CD4-positive, alpha-beta T cell (primary cell): Measurements from ENCODE around the gene TOMT. TPM values are rescaled to one million over a fixed set of nuclear protein-coding genes. Genes with fewer than 3 reads are reported as not detected.
"Not testable (repeated sequence)": the region's sequence is repeated elsewhere in the genome, so short reads cannot be mapped to it uniquely, and the experiment has no call there.

Experiments used
- ATAC-seq: fragments of 200-7000 bp; cut with Tn5 transposase; one replicate; pipeline ENCODE4 v1.10.0; 2022; ENCODE audit warnings: mild to moderate bottlenecking; ENCODE audit not compliant: poor library complexity
- CTCF ChIA-PET: fragments of 350-600 bp; sonication (Branson Sonifier 250); formaldehyde crosslinking; loops from one replicate; lab custom pipeline; 2021; ENCODE audit warnings: antibody characterized with exemption, inconsistent platforms; lab: Charles Lee
- POLR2A ChIA-PET: fragments of 350-600 bp; sonication (Branson Sonifier 250); formaldehyde crosslinking; loops from one replicate; lab custom pipeline; 2021; ENCODE audit warnings: antibody characterized with exemption, inconsistent platforms; lab: Charles Lee
- DNase-seq, 14 experiments: peaks; one replicate each; pipeline ENCODE4 v3.0.0-alpha.2; 2013 to 2020; ENCODE audit warnings: mixed read lengths in 2 of 14
- H3K27ac ChIP-seq, 2 donors: one replicate each; pipeline versions ENCODE4 v1.5.1 to v1.7.0; 2013; ENCODE audit warnings: low read length in 2 of 2, low read depth in 1 of 2, mild to moderate bottlenecking in 1 of 2
- H3K27me3 ChIP-seq, 2 experiments: 1 replicate in 1 of 2; 2 replicates in 1 of 2; pipeline versions ENCODE4 v1.6.1 to v1.7.0; 2013; ENCODE audit warnings: low read length in 2 of 2, control low read depth in 1 of 2, mild to moderate bottlenecking in 1 of 2, moderate library complexity in 1 of 2; ENCODE audit not compliant: insufficient read depth in 2 of 2, control insufficient read depth in 1 of 2
- H3K36me3 ChIP-seq: one replicate; pipeline ENCODE4 v1.6.1; 2013; ENCODE audit warnings: low read length, control low read depth; ENCODE audit not compliant: insufficient read depth
- H3K4me1 ChIP-seq: one replicate; pipeline ENCODE4 v1.6.1; 2013; ENCODE audit warnings: low read length, control low read depth; ENCODE audit not compliant: insufficient read depth
- H3K4me3 ChIP-seq: one replicate; pipeline ENCODE4 v1.5.1; 2013; ENCODE audit warnings: mild to moderate bottlenecking, low read length, moderate library complexity
- H3K9me3 ChIP-seq, 2 experiments: 1 replicate in 1 of 2; 2 replicates in 1 of 2; pipeline versions ENCODE4 v1.6.1 to v1.7.0; 2013; ENCODE audit warnings: low read length in 2 of 2, mild to moderate bottlenecking in 2 of 2, control low read depth in 1 of 2, moderate library complexity in 1 of 2; ENCODE audit not compliant: control insufficient read depth in 1 of 2, insufficient read depth in 1 of 2
- H3K27ac Mint-ChIP-seq: one replicate; pipeline ENCODE4 v1.8.0; 2020; ENCODE audit warnings: mixed read lengths
- H3K27me3 Mint-ChIP-seq: one replicate; pipeline ENCODE4 v1.8.0; 2021; ENCODE audit warnings: mixed read lengths
- H3K36me3 Mint-ChIP-seq: one replicate; pipeline ENCODE4 v1.8.0; 2021; ENCODE audit warnings: low read depth, mixed read lengths
- H3K4me1 Mint-ChIP-seq: one replicate; pipeline ENCODE4 v1.8.0; 2021; ENCODE audit warnings: low read depth, mixed read lengths
- H3K4me3 Mint-ChIP-seq: one replicate; pipeline ENCODE4 v1.8.0; 2020; ENCODE audit warnings: mild to moderate bottlenecking, mixed read lengths
- H3K9me3 Mint-ChIP-seq: one replicate; pipeline ENCODE4 v1.8.0; 2020; ENCODE audit warnings: mixed read lengths
- CTCF ChIP-seq: fragments of 200-600 bp; IDR thresholded peaks from one replicate; pipeline ENCODE4 v1.8.0; 2022; ENCODE audit warnings: antibody characterized with exemption, mild to moderate bottlenecking
- intact Hi-C, 2 experiments: fragments of 100-400 bp; cut with DNase I in 1 of 2; cut with micrococcal nuclease in 1 of 2; formaldehyde crosslinking; loops; one replicate each; pipeline versions ENCODE4 v1.15.1 to v1.9.0; 2023 to 2025; cut with DNase I, micrococcal nuclease
- total RNA-seq, 174 experiments: library from RNA in 2 of 174; stranded (reverse) in 2 of 174; gene quantifications; one replicate each; pipeline ENCODE4 v1.2.3 and lab custom pipeline; 2021 to 2026

Gene TOMT
- total RNA-seq, 2 experiments from 2014 or later: not detected

DNA sequence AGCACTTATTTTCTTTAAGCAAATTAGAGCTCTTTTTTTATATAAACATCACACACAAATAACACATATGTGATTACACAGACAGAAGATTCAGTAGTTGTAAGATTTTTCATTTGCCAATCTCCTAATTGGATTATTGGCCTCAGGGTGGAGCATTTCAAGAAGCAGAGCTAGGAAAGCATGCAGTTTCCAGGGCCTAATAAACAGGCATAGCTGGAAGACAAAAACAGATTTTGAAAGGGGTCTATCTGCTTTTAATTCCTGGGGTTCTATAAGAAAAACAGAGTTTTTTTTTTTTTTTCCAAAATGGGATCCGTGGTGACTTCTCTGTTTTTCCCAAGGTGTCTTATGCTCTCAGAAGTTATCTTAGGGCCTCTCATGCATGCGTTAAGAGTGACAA, 22.2 kb downstream of the TOMT start:
- no peak overlapping the region for H3K4me3 ChIP-seq
- CTCF ChIA-PET: interaction anchor here (0.8 to 1.7 kb wide), 2 partner anchors 16 to 103 kb away, joined by 3 to 7 read pairs; no protein-coding TSS in a partner anchor

GRCh38 chr11:72129381-72129780, 23.7 kb downstream of the TOMT start:
- Mint-ChIP-seq H3K27ac (no peak overlapping the region), H3K4me3 (no peak overlapping the region), H3K27me3 (peaks cover 21% of the 10 kb centered on the region), H3K36me3 (peaks cover 9% of the 10 kb centered on the region), H3K9me3 (peaks cover 14% of the 10 kb centered on the region), H3K4me1 (no peaks in the 10 kb centered on the region)
- no peaks in the 10 kb centered on the region for H3K4me1 ChIP-seq
- H3K27me3 ChIP-seq: peaks cover 0 to 4% of the 10 kb centered on the region in 2 experiments
- ChIA-PET CTCF (interaction anchor here (0.9 kb wide), 1 partner anchor 15 kb away, joined by 3 read pairs; no protein-coding TSS in a partner anchor), POLR2A (interaction anchor here (0.6 kb wide), 1 partner anchor 20 kb away, joined by 3 read pairs; no protein-coding TSS in a partner anchor)
- ATAC-seq (no peak), DNase-seq (no peak)
- intact Hi-C loops: no loop called here
- no peak for TF ChIP-seq CTCF
- H3K36me3 ChIP-seq: no peaks in the 10 kb centered on the region
- H3K27ac ChIP-seq: no peak overlapping the region
- H3K9me3 ChIP-seq: peaks cover 4 to 14% of the 10 kb centered on the region in 2 experiments
- H3K4me3 ChIP-seq: no peak overlapping the region

More for the DNA sequence above, 22.2 kb downstream of the TOMT start:
- TF ChIP-seq CTCF: no peak
- Mint-ChIP-seq H3K36me3 (peaks cover 9% of the 10 kb centered on the region), H3K27me3 (peaks cover 21% of the 10 kb centered on the region), H3K4me3 (no peak overlapping the region), H3K9me3 (peaks cover 14% of the 10 kb centered on the region), H3K27ac (no peak overlapping the region), H3K4me1 (no peaks in the 10 kb centered on the region)
- intact Hi-C loops: no loop called here
- H3K27ac ChIP-seq: no peak overlapping the region
- DNase-seq (no peak), ATAC-seq (no peak)
- H3K36me3 ChIP-seq: no peaks in the 10 kb centered on the region
- H3K4me1 ChIP-seq: no peaks in the 10 kb centered on the region
- peaks cover 0 to under 1% of the 10 kb centered on the region in 2 experiments for H3K27me3 ChIP-seq
- POLR2A ChIA-PET: interaction anchor here (1.1 kb wide), 1 partner anchor 15 kb away, joined by 5 read pairs; the partner anchor contains the start of gene ANAPC15
- H3K9me3 ChIP-seq: peaks cover 4 to 14% of the 10 kb centered on the region in 2 experiments

GRCh38 chr11:72132646-72133045, 26.9 kb downstream of the TOMT start:
- H3K27ac Mint-ChIP-seq: no peak overlapping the region

GRCh38 chr11:72135473-72135872, 29.7 kb downstream of the TOMT start, which contains the start of gene FOLR3:
Gene FOLR3 (plus strand): TSS chr11:72135725. CDS start chr11:72135953, 228 bp downstream.
- H3K36me3 Mint-ChIP-seq, H3K27me3 ChIP-seq, H3K4me1 ChIP-seq, POLR2A ChIA-PET, H3K4me3 Mint-ChIP-seq, ATAC-seq, H3K9me3 ChIP-seq, H3K9me3 Mint-ChIP-seq, intact Hi-C loops, H3K4me1 Mint-ChIP-seq, H3K27ac Mint-ChIP-seq, CTCF ChIA-PET, H3K36me3 ChIP-seq, H3K27ac ChIP-seq, H3K4me3 ChIP-seq, DNase-seq: not testable (repeated sequence)
- H3K27me3 Mint-ChIP-seq: peaks cover 15% of the 10 kb centered on the region

More at GRCh38 chr11:72132646-72133045, 26.9 kb downstream of the TOMT start:
- H3K36me3 Mint-ChIP-seq: peaks cover 9% of the 10 kb centered on the region
- Histone ChIP-seq H3K9me3 (peaks cover 9 to 14% of the 10 kb centered on the region in 2 experiments), H3K36me3 (no peaks in the 10 kb centered on the region), H3K27ac (no peak overlapping the region), H3K27me3 (peaks cover 0 to 4% of the 10 kb centered on the region in 2 experiments), H3K4me3 (no peak overlapping the region), H3K4me1 (no peaks in the 10 kb centered on the region)
- H3K4me3 Mint-ChIP-seq: no peak overlapping the region
- TF ChIP-seq CTCF: no peak
- H3K4me1 Mint-ChIP-seq: no peaks in the 10 kb centered on the region
- intact Hi-C loops: no loop called here
- DNase-seq (no peak), ATAC-seq (no peak)
- CTCF ChIA-PET: interaction anchor here (1.2 kb wide), 1 partner anchor 12 kb away, joined by 3 read pairs; no protein-coding TSS in a partner anchor
- peaks cover 21% of the 10 kb centered on the region for H3K27me3 Mint-ChIP-seq
- POLR2A ChIA-PET: no interaction called here
- peaks cover 14% of the 10 kb centered on the region for H3K9me3 Mint-ChIP-seq
